Chondrocyte (in vitro differentiated cells): ENCODE data around the gene HLA-DPB1. TPM values are rescaled to one million over a fixed set of nuclear protein-coding genes. Genes with fewer than 3 reads are reported as not detected.

Experiments
- DNase-seq: peaks from one replicate; pipeline ENCODE4 v3.0.0; 2021; ENCODE audit warnings: mixed read lengths, low spot score
- H3K27ac Mint-ChIP-seq: one replicate; pipeline ENCODE4 v1.8.0; 2021; ENCODE audit warnings: mild to moderate bottlenecking, moderate library complexity, mixed read lengths; ENCODE audit not compliant: unreplicated experiment
- H3K27me3 Mint-ChIP-seq: 2 replicates; pipeline ENCODE4 v1.8.0; 2021; ENCODE audit warnings: low read depth, mixed read lengths
- H3K36me3 Mint-ChIP-seq: 2 replicates; pipeline ENCODE4 v1.8.0; 2021; ENCODE audit warnings: low read depth, mixed read lengths
- H3K4me1 Mint-ChIP-seq: 2 replicates; pipeline ENCODE4 v1.8.0; 2021; ENCODE audit warnings: low read depth, mild to moderate bottlenecking, mixed read lengths
- H3K4me3 Mint-ChIP-seq: one replicate; pipeline ENCODE4 v1.8.0; 2021; ENCODE audit warnings: mild to moderate bottlenecking, moderate library complexity, mixed read lengths; ENCODE audit not compliant: unreplicated experiment
- H3K9me3 Mint-ChIP-seq: 2 replicates; pipeline ENCODE4 v1.8.0; 2021; ENCODE audit warnings: low read depth, mixed read lengths
- total RNA-seq: library from RNA; stranded (reverse); gene quantifications from 3 replicates; pipeline ENCODE4 v1.2.1, GENCODE V29; 2021
- TF ChIP-seq, protein P1 (sequence below): fragments of 200-600 bp; sonication (generic); IDR thresholded peaks from 2 replicates; pipeline ENCODE4 v1.5.0; 2021; ENCODE audit warnings: antibody characterized with exemption, mild to moderate bottlenecking, moderate library complexity

HLA-DPB1 gene
- total RNA-seq, 1 donor from 2014 or later: 2.9 TPM

DNA sequence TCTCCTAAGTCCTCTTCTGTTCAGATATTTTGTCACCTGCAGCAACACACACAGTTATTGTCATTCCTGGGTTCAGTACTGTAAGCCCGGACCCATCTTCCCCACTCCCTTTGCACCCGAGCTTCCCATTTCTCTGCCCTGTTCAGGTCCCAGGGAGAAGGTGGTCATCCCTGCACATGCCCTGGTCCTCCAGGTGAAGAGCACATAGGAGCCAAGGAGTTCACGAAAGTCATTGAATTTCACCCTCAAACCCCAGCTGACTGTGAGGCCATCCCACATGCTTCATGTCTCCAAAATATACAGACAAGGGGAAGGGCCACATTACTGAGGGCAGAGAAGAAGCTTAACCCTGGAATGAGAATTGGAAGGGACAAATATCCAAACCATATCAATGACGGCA, 10.5 kb upstream of the HLA-DPB1 start:
- TF ChIP-seq, protein P1, sequence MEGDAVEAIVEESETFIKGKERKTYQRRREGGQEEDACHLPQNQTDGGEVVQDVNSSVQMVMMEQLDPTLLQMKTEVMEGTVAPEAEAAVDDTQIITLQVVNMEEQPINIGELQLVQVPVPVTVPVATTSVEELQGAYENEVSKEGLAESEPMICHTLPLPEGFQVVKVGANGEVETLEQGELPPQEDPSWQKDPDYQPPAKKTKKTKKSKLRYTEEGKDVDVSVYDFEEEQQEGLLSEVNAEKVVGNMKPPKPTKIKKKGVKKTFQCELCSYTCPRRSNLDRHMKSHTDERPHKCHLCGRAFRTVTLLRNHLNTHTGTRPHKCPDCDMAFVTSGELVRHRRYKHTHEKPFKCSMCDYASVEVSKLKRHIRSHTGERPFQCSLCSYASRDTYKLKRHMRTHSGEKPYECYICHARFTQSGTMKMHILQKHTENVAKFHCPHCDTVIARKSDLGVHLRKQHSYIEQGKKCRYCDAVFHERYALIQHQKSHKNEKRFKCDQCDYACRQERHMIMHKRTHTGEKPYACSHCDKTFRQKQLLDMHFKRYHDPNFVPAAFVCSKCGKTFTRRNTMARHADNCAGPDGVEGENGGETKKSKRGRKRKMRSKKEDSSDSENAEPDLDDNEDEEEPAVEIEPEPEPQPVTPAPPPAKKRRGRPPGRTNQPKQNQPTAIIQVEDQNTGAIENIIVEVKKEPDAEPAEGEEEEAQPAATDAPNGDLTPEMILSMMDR: no peak
- peaks cover 12% of the 10 kb centered on the region for H3K9me3 Mint-ChIP-seq
- H3K36me3 Mint-ChIP-seq: peaks cover 3% of the 10 kb centered on the region

DNA sequence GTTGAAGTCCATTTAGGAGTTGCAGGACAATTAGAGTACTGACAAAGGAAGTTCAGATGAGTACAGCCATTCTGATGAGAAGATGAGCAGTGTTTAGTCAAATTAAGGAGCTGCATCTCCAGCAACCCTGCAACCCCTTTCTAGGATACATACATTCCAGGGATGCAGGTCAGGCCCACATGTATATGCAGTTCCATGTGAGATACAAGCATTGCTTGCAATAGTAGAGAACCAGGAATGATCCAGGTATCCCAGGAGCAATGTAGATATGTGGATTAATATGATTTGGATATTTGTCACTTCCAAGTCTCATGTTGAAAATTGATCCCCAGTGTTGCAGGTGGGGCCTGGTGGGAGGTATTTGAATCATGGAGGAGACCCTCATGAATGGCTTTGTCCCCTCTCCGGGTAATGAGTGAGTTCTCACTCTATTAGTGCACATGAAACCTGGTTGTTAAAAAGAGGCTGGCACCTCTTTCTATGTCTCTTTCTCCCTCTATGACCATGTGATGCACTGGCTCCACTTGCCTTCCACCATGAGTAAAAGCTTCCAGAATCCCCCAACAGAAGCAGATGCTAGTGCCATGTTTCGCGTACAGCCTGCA, 8.8 kb upstream of the HLA-DPB1 start:
- DNase-seq: no peak

More for the DNA sequence above, 10.5 kb upstream of the HLA-DPB1 start:
- no peak for DNase-seq
- H3K4me3 Mint-ChIP-seq: no peak overlapping the region
- H3K4me1 Mint-ChIP-seq: no peaks in the 10 kb centered on the region
- peaks cover 27% of the 10 kb centered on the region for H3K27me3 Mint-ChIP-seq
- H3K27ac Mint-ChIP-seq: no peak overlapping the region

DNA sequence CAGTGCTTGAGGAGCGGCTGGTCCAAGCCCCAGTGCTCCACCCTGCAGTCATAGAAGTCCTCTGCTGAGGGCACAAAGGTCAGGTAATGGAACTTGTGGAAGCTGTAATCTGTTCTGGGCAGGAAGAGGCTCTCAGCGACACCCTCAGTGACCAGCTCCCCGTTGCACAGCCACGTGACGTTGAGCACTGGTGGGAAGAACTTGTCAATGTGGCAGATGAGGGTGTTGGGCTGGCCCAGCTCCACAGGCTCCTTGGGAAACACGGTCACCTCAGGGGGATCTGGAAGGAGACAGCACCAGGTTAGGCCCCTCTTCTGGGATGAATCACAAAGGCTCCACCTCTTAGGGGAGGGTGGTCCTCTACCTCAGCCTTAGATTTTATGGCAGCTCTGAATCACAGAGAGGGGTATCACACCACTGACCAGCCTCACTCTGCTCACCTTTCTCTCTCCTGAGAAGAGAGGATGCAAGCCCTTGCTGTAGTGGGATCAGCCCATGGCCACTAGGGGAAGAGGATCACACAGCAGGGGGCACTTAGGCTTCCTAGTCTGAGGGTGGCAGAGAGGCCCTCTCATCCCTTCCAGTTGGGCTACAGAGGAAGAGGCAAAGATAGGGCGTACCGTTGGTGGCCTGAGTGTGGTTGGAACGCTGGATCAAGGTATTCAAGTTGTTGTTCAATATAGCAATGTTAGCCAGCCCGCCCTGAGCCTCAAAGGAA, 6.6 kb upstream of the HLA-DPB1 start:
- DNase-seq: no peak
- TF ChIP-seq, protein P1: no peak
- peaks cover 32% of the 10 kb centered on the region for H3K27me3 Mint-ChIP-seq

More for the DNA sequence above, 8.8 kb upstream of the HLA-DPB1 start:
- Mint-ChIP-seq H3K4me3 (no peak overlapping the region), H3K4me1 (no peaks in the 10 kb centered on the region), H3K9me3 (peaks cover 12% of the 10 kb centered on the region), H3K27me3 (peaks cover 33% of the 10 kb centered on the region), H3K27ac (no peak overlapping the region), H3K36me3 (peaks cover 3% of the 10 kb centered on the region)
- TF ChIP-seq, protein P1: no peak

DNA sequence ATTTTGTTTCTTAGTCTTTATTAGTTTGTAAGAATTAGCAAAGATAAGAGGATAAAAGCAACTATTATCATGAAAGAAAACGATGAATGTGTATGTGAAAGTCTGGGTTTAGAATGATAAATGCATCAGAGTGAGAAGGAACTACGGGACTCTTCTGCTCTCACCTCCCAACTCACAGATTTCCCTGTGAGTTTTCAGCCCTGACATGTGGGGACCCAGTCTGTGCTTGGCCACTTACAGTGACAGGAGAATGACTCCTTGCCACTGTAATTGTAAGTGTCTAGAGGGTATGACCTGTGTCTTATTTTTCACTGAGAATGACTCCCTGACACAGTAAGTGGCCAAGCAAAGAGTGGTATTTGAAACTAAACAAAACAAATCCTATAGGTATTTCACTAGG, 4.9 kb upstream of the HLA-DPB1 start:
- Mint-ChIP-seq H3K36me3 (peaks cover 2% of the 10 kb centered on the region), H3K27ac (no peak overlapping the region), H3K4me1 (no peaks in the 10 kb centered on the region), H3K27me3 (peaks cover 29% of the 10 kb centered on the region), H3K9me3 (peaks cover 11% of the 10 kb centered on the region), H3K4me3 (no peak overlapping the region)
- TF ChIP-seq, protein P1: no peak
- no peak for DNase-seq

More for the DNA sequence above, 6.6 kb upstream of the HLA-DPB1 start:
- Mint-ChIP-seq H3K4me1 (no peaks in the 10 kb centered on the region), H3K36me3 (peaks cover 3% of the 10 kb centered on the region), H3K27ac (no peak overlapping the region), H3K9me3 (peaks cover 12% of the 10 kb centered on the region), H3K4me3 (no peak overlapping the region)

DNA sequence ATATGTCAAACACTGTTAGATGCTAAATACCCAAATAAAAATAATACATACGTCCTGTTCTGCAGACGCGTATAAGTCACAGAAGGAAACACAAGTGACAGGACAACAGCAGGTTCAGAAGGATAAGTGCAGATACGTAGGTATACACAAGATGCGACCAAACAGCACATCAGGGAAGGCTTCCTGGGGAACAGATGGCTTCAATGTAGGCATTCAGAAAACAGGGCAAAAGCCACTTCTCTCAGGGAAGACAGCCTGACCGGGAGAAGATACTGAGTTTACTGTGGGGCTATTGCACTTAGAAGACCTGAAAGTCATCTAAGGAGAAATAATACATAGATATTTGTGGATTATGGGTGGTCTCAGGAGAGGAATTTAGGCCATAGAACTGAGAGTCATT, 4.2 kb upstream of the HLA-DPB1 start:
- H3K27me3 Mint-ChIP-seq: peaks cover 26% of the 10 kb centered on the region
- no peak overlapping the region for H3K4me3 Mint-ChIP-seq
- no peaks in the 10 kb centered on the region for H3K36me3 Mint-ChIP-seq
- H3K27ac Mint-ChIP-seq: no peak overlapping the region
- DNase-seq: no peak
- no peaks in the 10 kb centered on the region for H3K4me1 Mint-ChIP-seq
- peaks cover 4% of the 10 kb centered on the region for H3K9me3 Mint-ChIP-seq
- TF ChIP-seq, protein P1: no peak
